Karpas-422 (cell line): ENCODE results near the gene OR7G1. TPM values are rescaled to one million over a fixed set of nuclear protein-coding genes. Genes with fewer than 3 reads are reported as not detected.
"Not testable (repeated sequence)": the region's sequence is repeated elsewhere in the genome, so short reads cannot be mapped to it uniquely, and the experiment has no call there.

ENCODE experiments used
- DNase-seq: peaks from one replicate; pipeline ENCODE4 v3.0.0-alpha.2; 2015
- H2AFZ ChIP-seq: fragments of 200-600 bp; sonication (generic); 2 replicates; pipeline ENCODE4 v1.6.1; 2014; ENCODE audit warnings: antibody characterized with exemption, low read length, mixed read lengths
- H3K27ac ChIP-seq: fragments of 200-600 bp; sonication (generic); 2 replicates; pipeline ENCODE4 v1.5.1; 2014; ENCODE audit warnings: mild to moderate bottlenecking, low read length, moderate library complexity
- H3K27me3 ChIP-seq: fragments of 200-600 bp; sonication (generic); 2 replicates; pipeline ENCODE4 v1.6.1; 2014; ENCODE audit warnings: low read length, mixed read lengths
- H3K36me3 ChIP-seq: fragments of 200-600 bp; sonication (generic); 2 replicates; pipeline ENCODE4 v1.6.1; 2014; ENCODE audit warnings: low read length, mixed read lengths; ENCODE audit not compliant: insufficient read depth
- H3K4me1 ChIP-seq: fragments of 200-600 bp; sonication (generic); 2 replicates; pipeline ENCODE4 v1.6.1; 2014; ENCODE audit warnings: mild to moderate bottlenecking, low read length, mixed read lengths
- H3K4me2 ChIP-seq: fragments of 200-600 bp; sonication (generic); 2 replicates; pipeline ENCODE4 v1.6.1; 2014; ENCODE audit warnings: low read length, low read depth, mild to moderate bottlenecking; ENCODE audit not compliant: poor library complexity, severe bottlenecking
- H3K4me3 ChIP-seq: fragments of 200-600 bp; sonication (generic); 2 replicates; pipeline ENCODE4 v1.5.1; 2014; ENCODE audit warnings: mild to moderate bottlenecking, antibody characterized with exemption, low read length, mixed read lengths
- H3K79me2 ChIP-seq: fragments of 200-600 bp; sonication (generic); 2 replicates; pipeline ENCODE4 v1.6.1; 2014; ENCODE audit warnings: mild to moderate bottlenecking, low read length, mixed read lengths
- H3K9ac ChIP-seq: fragments of 200-600 bp; sonication (generic); 2 replicates; pipeline ENCODE4 v1.6.0; 2014; ENCODE audit warnings: low read length
- H3K9me2 ChIP-seq: fragments of 200-600 bp; sonication (generic), shearing (Covaris generic); replicated peaks from 2 replicates; pipeline ENCODE4 v1.6.0; 2014; ENCODE audit warnings: mild to moderate bottlenecking, low read length, moderate library complexity; ENCODE audit not compliant: insufficient read depth
- H3K9me3 ChIP-seq: fragments of 300-700, 200-600 bp; sonication (generic); 2 replicates; pipeline ENCODE4 v1.6.1; 2014; ENCODE audit warnings: low read length, mixed read lengths
- H4K20me1 ChIP-seq: fragments of 200-600 bp; sonication (generic); 2 replicates; pipeline ENCODE4 v1.6.1; 2014; ENCODE audit warnings: mild to moderate bottlenecking, antibody characterized with exemption, low read length, low read depth; ENCODE audit not compliant: insufficient read depth
- small RNA-seq: library from RNA; depleted of rRNA; stranded (forward); fragments of <200 nt; gene quantifications from one replicate; pipeline ENCODE3, GENCODE V24; 2014
- total RNA-seq: library from RNA; depleted of rRNA; stranded (reverse); fragments of >200 nt; shearing (Covaris generic); gene quantifications from 2 replicates; pipeline ENCODE4 v1.2.3, GENCODE V29; 2014; ENCODE audit warnings: low replicate concordance; rRNA removed

The OR7G1 gene
- total RNA-seq, 1 experiment from 2014 or later, result not detected

DNA sequence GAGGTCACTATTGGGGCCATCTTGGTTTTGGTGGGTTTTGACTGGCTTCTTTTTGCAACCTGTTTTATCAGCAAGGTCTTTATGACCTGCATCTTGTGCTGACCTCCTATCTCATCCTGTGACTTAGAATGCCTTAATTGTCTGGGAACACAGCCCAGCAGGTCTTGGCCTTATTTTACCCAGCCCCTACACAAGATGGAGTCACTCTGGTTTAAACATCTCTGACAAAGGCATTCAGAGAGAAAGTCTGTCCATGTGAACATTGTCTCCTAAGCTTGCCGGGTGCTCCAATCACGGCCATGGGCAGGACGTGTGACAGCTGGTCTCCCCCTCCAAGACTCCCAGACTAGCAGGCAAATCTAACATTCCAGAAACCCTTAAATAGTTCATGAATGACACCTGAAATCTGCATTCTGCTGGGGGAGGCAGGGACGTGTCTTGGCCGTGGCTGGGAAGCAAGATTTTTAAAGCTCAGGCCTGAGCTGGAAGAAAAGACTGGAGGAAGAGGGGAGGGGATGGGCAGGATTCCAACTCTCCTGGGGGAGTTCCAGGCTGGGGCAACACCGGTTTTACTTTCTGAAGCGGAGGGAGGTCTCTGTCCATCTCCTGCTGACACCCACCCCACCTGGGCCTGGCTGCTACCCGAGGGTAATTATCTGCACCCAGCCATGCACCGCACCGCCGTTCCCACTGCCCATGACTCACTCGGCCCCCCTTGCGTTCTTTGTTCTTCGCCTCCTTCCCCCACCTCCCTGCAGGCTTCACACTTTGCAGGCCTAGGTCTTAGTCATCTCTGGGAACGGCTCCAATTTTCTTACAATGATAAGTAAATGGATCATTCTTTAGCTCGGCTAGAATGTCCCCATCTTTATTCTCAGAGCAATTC, 40.3 kb downstream of the OR7G1 start:
- no peak overlapping the region for H3K4me2 ChIP-seq
- H3K4me1 ChIP-seq, result no peaks in the 10 kb centered on the region
- H3K36me3 ChIP-seq, result no peaks in the 10 kb centered on the region
- no peaks in the 10 kb centered on the region for H3K79me2 ChIP-seq
- H3K9me3 ChIP-seq, result no peaks in the 10 kb centered on the region
- H3K4me3 ChIP-seq, result no peak overlapping the region
- no peak overlapping the region for H3K27ac ChIP-seq
- no peak for DNase-seq
- no peak overlapping the region for H2AFZ ChIP-seq
- H3K9ac ChIP-seq, result no peak overlapping the region
- no peaks in the 10 kb centered on the region for H3K9me2 ChIP-seq
- H4K20me1 ChIP-seq, result no peaks in the 10 kb centered on the region
- no peaks in the 10 kb centered on the region for H3K27me3 ChIP-seq

DNA sequence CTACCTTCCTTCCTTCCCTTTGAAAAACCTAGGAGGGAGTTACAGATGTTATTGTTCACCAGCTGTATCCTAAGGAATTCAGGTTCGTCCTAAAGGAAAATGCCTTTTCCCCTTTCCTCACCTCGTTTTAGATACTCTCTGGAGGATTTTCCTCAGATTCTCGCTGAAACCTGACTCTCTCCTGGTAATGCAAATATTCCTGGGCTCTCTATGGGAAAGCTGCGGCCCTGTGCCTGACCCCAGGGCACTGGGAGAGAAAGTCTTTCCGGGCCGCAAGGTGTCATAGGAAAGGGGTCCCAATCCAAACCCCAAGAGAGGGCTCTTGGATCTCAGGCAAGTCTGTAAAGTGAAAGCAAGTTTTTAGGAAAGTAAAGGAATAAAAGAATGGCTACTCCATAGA, 41.8 kb downstream of the OR7G1 start:
- no peak for DNase-seq
- Histone ChIP-seq H3K27me3 (no peaks in the 10 kb centered on the region), H3K9ac (no peak overlapping the region), H3K36me3 (no peaks in the 10 kb centered on the region), H4K20me1 (no peaks in the 10 kb centered on the region), H2AFZ (no peak overlapping the region), H3K9me2 (no peaks in the 10 kb centered on the region), H3K4me3 (no peak overlapping the region), H3K4me2 (no peak overlapping the region), H3K4me1 (no peaks in the 10 kb centered on the region), H3K79me2 (no peaks in the 10 kb centered on the region), H3K9me3 (no peaks in the 10 kb centered on the region), H3K27ac (no peak overlapping the region)

DNA sequence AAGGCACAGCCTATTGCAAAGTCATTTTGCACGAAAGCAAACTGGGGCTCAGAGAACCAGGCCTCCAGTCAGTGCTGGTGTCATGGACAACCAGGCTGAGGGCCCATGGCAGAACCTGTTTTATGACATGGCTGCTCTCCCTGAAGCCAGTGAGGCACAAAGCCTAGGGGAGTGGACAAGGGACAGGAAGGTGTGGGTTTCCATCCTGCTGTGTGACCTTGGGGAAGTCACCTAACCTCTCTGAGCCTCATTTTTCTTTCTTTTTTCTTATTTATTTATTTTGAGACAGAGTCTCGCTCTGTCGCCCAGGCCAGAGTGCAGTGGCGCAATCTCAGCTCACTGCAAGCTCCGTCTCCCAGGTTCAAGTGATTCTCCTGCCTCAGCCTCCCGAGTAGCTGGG, 43.8 kb downstream of the OR7G1 start:
- not testable (repeated sequence) for H3K4me3 ChIP-seq, H4K20me1 ChIP-seq, H2AFZ ChIP-seq, H3K4me1 ChIP-seq, H3K9ac ChIP-seq, H3K27me3 ChIP-seq, H3K79me2 ChIP-seq, H3K27ac ChIP-seq, H3K9me3 ChIP-seq, H3K9me2 ChIP-seq, H3K4me2 ChIP-seq, DNase-seq, H3K36me3 ChIP-seq

DNA sequence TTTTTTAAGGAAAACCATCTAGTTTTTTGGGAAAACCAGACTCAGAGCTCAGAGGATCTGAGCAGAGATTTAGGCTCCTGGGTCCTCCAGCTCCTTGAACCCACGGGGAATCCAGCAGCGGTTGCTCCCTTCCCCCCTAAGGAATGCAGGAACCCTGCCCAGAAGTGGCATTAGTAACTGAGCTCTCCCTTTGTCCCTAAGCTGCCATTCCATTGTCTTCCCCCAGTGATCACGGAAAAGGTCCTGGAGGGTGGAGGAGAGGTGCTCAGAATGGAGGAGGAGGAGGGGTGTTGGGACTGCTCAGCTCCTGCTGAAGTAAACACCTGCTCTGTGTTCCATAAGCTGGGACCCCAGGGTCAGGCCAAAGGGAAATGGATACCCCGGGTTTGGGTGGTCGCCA, 45.5 kb downstream of the OR7G1 start:
- H3K4me2 ChIP-seq, result no peak overlapping the region
- H3K9ac ChIP-seq, result no peak overlapping the region
- DNase-seq, result no peak
- H3K27ac ChIP-seq, result no peak overlapping the region
- no peaks in the 10 kb centered on the region for H4K20me1 ChIP-seq
- H3K9me3 ChIP-seq, result no peaks in the 10 kb centered on the region
- H2AFZ ChIP-seq, result no peak overlapping the region
- no peaks in the 10 kb centered on the region for H3K27me3 ChIP-seq
- H3K79me2 ChIP-seq, result no peaks in the 10 kb centered on the region
- H3K4me3 ChIP-seq, result no peak overlapping the region
- no peaks in the 10 kb centered on the region for H3K4me1 ChIP-seq
- no peaks in the 10 kb centered on the region for H3K36me3 ChIP-seq
- no peaks in the 10 kb centered on the region for H3K9me2 ChIP-seq

DNA sequence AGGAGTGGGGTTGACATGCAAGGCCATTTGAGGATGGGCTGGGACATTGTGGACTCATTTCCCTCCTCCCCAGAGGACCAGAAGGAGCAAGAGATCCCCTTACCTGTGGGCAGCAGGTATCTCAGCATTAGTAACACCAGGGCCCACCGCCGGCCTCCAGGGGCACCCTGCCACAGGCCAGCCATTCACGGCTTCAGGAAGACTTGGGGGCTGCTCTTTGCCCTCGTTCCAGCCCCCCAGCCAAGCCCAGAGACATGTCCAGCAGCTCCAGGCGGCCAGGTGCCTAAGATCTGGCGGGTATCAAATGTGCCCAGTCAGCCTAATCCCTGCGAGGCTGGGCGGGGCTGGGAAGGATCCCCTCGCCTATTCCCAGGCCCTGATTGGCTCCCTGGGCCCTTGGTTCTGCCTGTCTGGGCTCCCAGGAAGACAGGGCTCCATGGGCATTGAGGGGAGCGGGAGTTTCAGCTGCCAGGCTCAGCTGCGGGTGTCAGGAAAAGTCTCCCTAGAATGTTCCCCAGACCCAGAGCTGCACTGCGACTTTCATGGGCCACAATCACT, 50.0 kb downstream of the OR7G1 start:
- H3K9ac ChIP-seq, result no peak overlapping the region
- no peaks in the 10 kb centered on the region for H3K4me1 ChIP-seq
- no peaks in the 10 kb centered on the region for H3K79me2 ChIP-seq
- H3K9me3 ChIP-seq, result no peaks in the 10 kb centered on the region
- H4K20me1 ChIP-seq, result no peaks in the 10 kb centered on the region
- H3K4me2 ChIP-seq, result no peak overlapping the region
- H3K27ac ChIP-seq, result no peak overlapping the region
- no peak overlapping the region for H2AFZ ChIP-seq
- no peaks in the 10 kb centered on the region for H3K27me3 ChIP-seq
- H3K36me3 ChIP-seq, result no peaks in the 10 kb centered on the region
- no peak for DNase-seq
- no peaks in the 10 kb centered on the region for H3K9me2 ChIP-seq
- no peak overlapping the region for H3K4me3 ChIP-seq

Small RNAs within 50 kb of the gene (small RNA-seq; reads per million reads assigned to genes)
- gene OR1M4P, result not detected

Other genes with a start within 250 kb of the OR7G1 start
- not detected in 2 replicates for gene MUC16, start 105.4 kb downstream of the OR7G1 start, total RNA-seq
- gene OR1M1, start 28.7 kb downstream of the OR7G1 start, total RNA-seq, result not detected in 2 replicates
- gene OR7G2, start 8.3 kb downstream of the OR7G1 start, total RNA-seq, result not detected in 2 replicates
- not detected in 2 replicates for gene OR7G3, start 11.2 kb upstream of the OR7G1 start, total RNA-seq
- gene ZNF317, start 24.6 kb upstream of the OR7G1 start, total RNA-seq, result 26.6 and 48.1 TPM in 2 replicates
- not detected in 2 replicates for gene OR7D2, start 63.2 kb upstream of the OR7G1 start, total RNA-seq
- not detected in 2 replicates for gene OR7D4, start 103.8 kb upstream of the OR7G1 start, total RNA-seq
- gene OR7E24, start 135.2 kb upstream of the OR7G1 start, total RNA-seq, result not detected in 2 replicates
- gene ZNF699, start 194.1 kb upstream of the OR7G1 start, total RNA-seq, result 6.9 and 14.4 TPM in 2 replicates
- gene ZNF559, start 208.4 kb upstream of the OR7G1 start, total RNA-seq, result 8.4 and 42.2 TPM in 2 replicates
- 2.5 and 5.0 TPM in 2 replicates for gene ZNF177, start 247.2 kb upstream of the OR7G1 start, total RNA-seq